Cardiac fibroblast (primary cell): ENCODE data around the gene IMPA2.
"Not testable (repeated sequence)": the region's sequence is repeated elsewhere in the genome, so short reads cannot be mapped to it uniquely, and the experiment has no call there.

Experiments
- DNase-seq, 2 donors: peaks; one replicate each; pipeline versions ENCODE4 v3.0.0 to v3.0.0-alpha.2; 2010; ENCODE audit warnings: low read depth in 2 of 2
- H3K4me3 ChIP-seq, 2 donors: replicated peaks in 1 of 2; 1 replicate in 1 of 2; 2 replicates in 1 of 2; pipeline ENCODE4 v1.5.1; 2011; ENCODE audit warnings: low read depth in 2 of 2, low read length in 2 of 2, mild to moderate bottlenecking in 2 of 2, moderate library complexity in 1 of 2
- TF ChIP-seq, protein P1 (sequence below): IDR thresholded peaks from one replicate; pipeline ENCODE4 v1.5.1; 2011; ENCODE audit warnings: low read depth, mild to moderate bottlenecking, low read length, inconsistent platforms

The IMPA2 gene

DNA sequence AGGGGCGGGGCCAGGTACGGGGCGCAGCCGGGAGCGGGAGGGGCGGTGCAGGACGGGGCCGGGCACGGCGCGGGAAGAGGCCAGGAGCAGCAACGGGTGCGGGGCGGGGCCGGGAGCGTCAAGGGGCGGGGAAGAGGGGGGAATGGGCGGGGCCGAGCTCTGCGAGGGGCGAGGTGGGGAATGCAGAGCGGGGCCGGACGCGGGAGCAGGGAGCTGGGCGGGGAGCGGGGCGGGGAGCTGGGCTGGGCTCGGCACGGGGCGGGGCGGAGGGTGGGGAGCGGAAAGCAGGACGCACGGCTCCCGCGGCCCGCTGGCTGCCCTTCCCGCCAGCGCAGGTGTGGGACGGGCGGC, at the start of gene IMPA2:
TSS of gene IMPA2 (plus strand) at position 316 of the 351 bp plus-strand sequence. CDS start 163 bp downstream, outside the sequence.
- TF ChIP-seq, protein P1, sequence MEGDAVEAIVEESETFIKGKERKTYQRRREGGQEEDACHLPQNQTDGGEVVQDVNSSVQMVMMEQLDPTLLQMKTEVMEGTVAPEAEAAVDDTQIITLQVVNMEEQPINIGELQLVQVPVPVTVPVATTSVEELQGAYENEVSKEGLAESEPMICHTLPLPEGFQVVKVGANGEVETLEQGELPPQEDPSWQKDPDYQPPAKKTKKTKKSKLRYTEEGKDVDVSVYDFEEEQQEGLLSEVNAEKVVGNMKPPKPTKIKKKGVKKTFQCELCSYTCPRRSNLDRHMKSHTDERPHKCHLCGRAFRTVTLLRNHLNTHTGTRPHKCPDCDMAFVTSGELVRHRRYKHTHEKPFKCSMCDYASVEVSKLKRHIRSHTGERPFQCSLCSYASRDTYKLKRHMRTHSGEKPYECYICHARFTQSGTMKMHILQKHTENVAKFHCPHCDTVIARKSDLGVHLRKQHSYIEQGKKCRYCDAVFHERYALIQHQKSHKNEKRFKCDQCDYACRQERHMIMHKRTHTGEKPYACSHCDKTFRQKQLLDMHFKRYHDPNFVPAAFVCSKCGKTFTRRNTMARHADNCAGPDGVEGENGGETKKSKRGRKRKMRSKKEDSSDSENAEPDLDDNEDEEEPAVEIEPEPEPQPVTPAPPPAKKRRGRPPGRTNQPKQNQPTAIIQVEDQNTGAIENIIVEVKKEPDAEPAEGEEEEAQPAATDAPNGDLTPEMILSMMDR, result no peak
- peak within 1 kb of the TSS; percentile 51 to 62 for H3K4me3 ChIP-seq
- DNase-seq, result no peak

DNA sequence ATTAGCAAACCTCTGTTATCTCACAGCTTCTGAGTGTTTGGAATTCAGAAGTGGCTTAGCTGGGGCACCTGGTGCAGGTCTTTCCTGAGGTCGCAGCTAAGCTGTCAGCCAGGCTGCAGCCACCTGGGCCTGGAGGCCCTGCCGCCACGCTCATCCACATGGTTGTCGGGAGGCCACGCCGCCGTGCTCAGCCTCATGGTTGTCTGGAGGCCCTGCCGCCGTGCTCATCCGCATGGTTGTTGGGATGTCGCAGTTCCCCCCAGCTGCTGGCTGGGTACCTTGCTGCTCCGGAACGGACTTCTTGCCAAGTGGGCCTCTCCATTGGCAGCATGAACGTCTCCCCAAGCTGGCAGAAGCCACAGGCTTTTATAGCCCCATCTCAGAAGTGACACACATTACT, 48.9 kb upstream of the IMPA2 start:
- DNase-seq, result no peak
- TF ChIP-seq, protein P1, result no peak

DNA sequence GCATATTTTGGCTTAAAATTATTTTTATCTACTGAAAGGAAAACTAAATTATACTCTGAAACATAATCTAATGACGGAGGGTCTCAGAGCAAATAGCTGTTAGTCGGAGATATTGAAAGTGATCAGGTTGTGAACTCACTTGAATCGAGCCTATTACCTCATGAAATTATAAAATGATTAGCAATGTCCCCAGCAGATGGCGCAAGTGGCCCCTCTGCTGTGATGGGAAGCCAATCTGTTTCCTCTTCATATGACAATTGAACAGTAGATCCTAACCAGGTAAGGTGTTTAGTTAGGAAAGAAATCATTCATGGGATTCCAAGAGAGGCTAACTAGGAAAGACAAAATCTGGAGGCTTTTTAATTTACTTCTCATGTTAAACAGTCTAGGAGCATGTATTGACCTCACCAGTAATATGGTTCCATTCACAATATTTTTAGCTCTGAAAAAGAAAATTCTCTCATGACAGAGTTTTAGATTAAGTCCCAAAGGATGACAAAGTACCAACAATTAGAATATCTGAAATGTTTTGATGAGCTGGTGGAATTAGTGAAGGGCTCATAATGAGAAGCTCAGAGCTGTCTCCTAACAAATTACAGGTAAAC, 43.3 kb upstream of the IMPA2 start:
- TF ChIP-seq, protein P1, result peak; percentile 69
- DNase-seq, result peak; percentile 74 to 80
- no peak overlapping the region for H3K4me3 ChIP-seq

More for the DNA sequence above, 48.9 kb upstream of the IMPA2 start:
- no peak overlapping the region for H3K4me3 ChIP-seq

DNA sequence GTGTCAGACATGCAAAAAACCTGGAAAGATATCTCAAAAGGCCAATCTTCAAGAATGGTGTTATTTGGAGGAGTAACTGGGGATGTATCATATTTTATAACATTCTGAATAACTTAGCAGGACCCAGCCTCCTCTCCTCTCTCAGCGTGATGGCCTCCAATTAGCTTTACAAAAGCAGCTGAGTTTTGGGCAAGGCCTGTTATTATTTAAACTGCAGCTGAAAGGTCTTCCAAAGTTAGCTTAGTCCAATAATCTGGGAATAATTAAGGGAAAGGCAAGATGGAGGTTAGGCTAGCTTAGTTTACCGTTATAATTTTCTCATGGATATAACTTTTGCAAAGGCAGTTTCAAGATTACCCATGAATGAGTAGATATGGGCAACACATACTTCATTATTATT, 40.4 kb upstream of the IMPA2 start:
- no peak for DNase-seq
- TF ChIP-seq, protein P1, result no peak
- H3K4me3 ChIP-seq, result no peak overlapping the region

DNA sequence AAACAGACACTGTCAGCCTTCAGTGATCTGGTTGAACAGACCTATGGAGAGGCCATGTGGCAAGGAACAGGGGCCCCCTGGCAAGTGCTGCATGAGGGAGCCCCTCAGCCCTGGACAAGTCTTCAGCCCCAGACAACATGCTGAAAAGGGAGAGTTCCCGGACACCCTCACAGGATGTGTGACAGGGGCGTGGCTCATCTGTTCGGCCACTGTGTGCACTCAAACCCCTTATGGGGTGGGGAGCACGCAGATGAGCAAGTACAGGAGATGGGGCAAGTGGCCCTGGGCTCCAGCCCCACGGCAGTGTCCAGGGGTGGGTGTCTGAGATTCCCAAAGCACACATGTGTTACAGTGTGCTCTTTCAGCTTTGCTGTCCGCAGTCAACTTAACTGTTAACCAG, 37.8 kb upstream of the IMPA2 start:
- DNase-seq, result no peak
- H3K4me3 ChIP-seq, result no peak overlapping the region
- TF ChIP-seq, protein P1, result no peak

DNA sequence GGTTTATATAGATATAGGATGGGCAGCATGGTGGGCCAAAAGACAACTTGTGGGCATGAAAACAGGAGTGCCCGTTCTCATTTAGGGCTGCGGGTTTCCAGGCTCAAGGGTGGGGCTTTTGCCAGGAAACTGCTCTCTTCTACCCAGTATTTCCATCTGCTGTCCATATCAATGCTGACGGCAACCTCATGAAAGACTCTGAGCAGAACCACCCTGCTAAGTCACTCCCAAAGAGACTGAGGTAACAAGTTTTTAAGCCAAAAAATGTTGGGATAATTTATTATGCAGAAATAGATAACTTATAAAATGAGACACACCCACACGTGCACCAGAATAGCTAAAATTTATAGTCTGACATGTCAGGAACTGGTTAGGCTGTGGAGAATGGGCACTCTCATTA, 37.1 kb upstream of the IMPA2 start:
- DNase-seq, result no peak
- no peak overlapping the region for H3K4me3 ChIP-seq
- TF ChIP-seq, protein P1, result no peak

DNA sequence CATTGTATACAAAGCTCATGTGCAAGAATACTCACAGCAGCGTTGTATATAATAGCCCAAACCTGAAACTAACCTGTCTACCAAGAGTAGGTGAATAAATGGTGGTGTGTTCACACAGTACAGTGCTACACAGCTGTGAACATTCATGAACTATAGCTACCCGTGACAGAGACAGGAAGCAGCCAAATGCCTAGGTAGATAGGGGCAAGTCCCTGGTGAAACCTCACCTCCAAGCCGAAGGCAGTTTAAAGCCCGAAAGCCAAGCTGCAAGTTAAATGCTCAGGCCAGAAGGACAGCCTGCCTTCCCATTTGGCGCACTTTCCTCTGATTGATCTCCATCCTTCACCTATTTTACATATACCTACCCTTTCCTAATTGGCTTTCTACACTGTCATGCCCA, 36.5 kb upstream of the IMPA2 start:
- H3K4me3 ChIP-seq, result no peak overlapping the region
- DNase-seq, result no peak
- TF ChIP-seq, protein P1, result no peak

DNA sequence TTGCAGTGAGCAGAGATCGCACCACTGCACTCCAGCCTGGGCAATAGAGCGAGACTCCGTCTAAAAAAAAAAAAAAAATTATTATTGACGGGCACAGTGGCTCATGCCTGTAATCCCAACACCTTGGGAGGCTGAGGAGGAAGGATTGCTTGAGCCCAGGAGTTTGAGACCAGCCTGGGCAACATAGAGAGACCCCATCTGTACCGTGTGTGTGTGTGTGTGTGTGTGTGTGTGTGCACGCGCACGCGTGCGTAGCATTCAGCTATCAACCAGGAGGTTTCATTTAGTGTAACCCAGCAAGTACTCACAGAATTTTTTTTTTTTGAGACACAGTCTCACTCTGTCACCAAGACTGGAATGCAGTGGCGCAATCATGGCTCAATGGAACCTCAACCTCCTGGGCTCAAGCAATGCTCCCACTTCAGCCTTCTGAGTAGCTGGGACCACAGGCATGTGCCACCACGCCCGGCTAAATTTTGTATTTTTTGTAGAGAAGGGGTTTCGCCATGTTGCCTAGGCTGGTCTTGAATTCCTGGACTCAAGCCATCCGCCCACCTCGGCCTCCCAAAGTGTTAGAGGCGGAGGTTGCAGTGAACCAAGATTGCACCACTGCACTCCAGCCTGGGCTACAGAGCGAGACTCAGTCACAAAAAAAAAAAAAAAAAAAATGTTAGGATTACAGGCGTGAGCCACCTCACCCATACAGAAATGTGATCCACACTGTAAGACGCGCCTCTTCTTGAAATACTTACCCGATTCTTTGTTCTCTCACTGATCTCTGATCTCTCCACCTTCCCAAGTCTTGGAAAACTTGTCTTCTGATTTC, 35.3 kb upstream of the IMPA2 start:
- not testable (repeated sequence) for H3K4me3 ChIP-seq
- peak; percentile 51 to 59 for DNase-seq
